Cerebellar nuclear complex (tissue), 1 donor: Measurements from ENCODE around the gene PSME1.

Source experiments
- DNase-seq, 2 experiments: peaks; one replicate each; lab custom pipeline; 2025; lab: John Stamatoyannopoulos, UW

The PSME1 gene

DNA sequence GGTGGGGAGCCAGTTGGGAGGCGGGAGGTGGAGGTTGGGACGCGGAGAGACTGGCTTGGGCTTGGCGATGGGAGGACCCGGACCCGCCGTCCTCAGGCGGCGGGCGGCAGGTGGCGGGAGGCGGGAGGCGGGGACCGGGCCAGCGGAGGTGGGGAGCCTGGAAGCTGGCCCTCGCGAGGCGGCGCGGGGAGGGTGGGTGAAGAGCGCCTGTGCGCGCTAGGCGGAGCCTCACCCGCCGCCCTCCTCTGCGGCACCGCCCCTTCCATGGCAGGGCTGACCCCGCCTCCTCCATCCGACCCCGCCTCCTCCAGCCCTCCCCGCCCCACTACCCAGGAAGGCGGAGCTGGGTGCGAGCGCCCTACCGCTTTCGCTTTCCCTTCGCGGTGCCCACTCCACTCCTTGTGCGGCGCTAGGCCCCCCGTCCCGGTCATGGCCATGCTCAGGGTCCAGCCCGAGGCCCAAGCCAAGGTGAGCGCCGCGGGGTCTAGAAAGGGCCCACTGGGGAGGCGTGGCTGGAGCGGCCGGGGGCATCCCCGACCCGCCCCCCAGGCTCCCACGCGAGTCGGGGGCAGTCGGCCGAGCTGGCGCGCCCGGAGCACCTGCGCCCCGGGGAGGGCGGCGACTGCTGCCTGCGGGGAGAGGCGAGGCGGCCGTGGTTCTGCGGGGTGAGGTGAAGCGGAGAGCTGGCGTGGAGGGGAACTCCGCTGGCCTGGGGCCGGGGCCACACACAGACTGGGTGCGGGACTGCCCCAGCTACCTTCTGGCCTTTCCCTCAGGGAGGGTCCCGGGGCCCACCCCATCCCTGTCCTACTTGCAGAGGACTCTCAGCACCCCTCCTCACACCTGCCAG is at the start of gene PSME1:
Gene PSME1, plus strand, starts transcription at position 361 of the 850 bp plus-strand sequence. Its CDS starts 69 bp downstream, at position 430.
- DNase-seq, result peak; percentile 74 to 79

DNA sequence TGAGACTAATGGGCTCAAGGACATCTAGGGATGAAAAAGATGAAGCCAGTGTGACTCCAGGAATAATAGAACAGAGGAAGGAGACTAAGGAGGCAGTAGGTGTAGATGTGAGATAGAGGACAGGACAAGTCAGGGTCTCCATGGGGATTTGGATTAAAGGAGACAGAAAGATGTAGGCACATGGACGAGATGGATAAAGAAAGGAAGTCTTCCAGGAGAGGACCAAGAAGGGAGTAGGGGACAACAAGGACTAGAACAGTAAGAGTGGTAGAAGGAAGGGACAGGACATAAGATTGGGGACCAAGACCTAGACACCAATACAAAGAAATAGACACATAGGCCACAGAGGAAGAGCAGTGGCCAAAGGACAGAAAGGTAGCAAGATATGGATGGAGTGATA is 49.0 kb upstream of the PSME1 start:
- no peak for DNase-seq

DNA sequence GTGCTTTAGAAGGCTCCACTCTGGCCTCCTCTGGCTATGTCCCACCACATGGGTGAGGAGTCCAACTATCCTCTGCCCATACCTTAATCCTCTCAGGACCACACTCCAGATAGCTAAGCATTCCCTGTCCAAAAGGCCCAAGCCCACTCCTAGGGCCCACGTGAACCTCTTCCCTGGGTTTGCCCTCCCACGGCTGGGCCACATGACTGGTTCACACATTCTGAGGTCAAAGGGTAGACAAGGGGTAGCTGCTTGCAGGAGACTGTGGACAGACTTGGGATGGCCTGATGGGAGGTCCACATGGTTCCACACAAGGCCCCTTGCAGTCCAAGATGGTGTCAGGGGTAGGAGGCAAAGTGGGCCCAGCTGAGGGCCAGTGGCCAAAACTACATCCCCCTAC is 47.9 kb upstream of the PSME1 start:
- DNase-seq, result no peak

DNA sequence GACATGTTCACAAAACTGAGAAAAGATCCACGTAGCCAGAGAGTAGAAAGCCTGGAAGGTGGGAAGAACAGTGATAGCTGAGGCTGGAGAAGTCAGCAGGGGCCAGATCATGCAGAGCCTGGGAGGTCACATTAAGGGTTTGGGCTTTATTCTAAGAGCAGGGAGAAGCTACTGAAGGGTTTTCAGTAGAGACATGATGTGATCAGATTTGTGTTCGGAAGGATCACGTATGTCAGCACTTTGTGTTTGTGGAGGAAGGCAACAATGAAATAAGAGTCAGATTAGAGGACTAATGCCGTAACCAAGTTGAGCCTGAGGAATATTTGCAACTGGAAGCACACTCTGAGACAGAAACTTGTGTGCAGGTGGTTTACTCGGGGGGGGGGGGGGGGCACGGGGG is 46.1 kb upstream of the PSME1 start:
- no peak for DNase-seq

DNA sequence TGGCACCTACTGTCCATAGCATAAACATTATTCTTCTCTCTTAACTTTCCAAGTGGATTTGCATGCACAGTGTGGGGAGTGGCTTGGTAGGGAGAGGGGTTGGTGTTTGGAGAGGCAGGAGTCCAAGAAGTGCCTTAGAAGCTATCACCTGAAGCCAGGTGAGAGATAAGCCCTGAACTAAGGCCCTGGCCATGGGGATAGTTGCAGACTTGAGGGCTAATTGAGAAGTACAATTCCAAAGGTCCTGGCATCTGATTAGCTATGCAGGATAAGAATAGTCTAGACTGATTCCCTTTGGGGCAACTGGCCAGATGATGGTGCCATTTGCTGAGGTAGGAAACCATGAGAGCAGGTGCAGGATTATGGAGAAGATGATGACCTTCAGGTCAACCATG is 43.9 kb upstream of the PSME1 start:
- DNase-seq, result no peak

DNA sequence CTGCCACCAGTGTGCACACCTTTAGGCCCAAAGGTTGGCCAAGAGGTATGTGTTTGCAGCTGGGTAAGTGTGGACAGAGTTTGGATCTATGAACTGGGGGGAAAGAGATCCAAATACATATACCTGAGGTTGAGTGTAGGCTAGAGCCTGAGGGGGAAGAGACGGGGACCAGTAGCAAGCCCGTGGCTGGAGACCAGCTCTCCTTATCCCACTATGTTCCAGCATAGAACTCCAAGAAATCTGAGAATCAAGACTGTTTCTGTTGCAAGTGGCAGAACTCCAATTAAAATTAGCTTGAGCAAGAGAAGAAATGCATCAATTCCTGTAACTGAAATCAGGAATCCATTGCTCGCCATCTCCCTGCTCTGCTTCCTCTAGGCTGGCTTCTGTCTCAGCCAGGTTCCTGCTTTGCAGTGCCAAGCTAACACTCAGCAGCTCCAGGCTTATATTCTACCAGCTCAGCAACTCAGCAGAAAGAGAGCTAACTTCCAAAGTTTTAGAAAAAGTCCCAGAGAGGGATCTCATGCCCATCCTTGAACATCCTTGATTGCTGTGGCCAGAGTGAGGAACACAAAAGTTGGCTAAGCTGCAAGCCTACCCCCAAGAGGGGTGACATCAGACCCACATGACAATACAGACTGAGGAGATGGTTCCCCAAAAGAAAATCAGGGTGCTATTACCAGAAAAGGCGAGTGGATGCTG is 43.3 kb upstream of the PSME1 start:
- DNase-seq, result no peak

DNA sequence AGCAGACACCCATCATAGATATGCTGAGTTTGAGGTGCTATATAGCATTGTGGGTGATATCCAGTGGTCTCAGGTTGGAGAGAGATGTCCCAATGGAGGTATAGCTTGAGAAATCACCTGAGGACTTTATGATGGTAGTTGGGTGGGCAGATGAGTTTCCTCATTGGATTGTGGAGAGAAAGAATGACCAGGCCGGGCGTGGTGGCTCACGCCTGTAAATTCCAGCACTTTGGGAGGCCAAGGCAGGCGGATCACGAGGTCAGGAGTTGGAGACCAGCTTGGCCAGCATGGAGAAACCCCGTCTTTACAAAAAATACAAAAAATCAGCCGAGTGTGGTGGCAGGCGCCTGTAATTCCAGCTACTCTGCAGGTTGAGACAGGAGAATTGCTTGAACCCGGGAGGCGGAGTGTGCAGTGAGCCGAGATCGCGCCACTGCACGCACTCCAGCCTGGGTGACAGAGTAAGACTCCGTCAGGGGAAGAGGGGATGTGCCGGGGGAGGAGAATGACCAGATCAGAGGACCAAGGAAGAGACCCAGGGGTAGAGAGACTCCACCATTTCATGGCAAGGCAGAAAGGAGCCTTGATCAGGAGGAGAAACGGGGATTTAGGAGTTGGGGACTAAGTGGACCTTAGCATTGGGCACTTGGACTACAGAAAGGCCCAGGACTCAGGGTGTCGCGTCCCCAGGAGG is 42.6 kb upstream of the PSME1 start:
- no peak for DNase-seq

DNA sequence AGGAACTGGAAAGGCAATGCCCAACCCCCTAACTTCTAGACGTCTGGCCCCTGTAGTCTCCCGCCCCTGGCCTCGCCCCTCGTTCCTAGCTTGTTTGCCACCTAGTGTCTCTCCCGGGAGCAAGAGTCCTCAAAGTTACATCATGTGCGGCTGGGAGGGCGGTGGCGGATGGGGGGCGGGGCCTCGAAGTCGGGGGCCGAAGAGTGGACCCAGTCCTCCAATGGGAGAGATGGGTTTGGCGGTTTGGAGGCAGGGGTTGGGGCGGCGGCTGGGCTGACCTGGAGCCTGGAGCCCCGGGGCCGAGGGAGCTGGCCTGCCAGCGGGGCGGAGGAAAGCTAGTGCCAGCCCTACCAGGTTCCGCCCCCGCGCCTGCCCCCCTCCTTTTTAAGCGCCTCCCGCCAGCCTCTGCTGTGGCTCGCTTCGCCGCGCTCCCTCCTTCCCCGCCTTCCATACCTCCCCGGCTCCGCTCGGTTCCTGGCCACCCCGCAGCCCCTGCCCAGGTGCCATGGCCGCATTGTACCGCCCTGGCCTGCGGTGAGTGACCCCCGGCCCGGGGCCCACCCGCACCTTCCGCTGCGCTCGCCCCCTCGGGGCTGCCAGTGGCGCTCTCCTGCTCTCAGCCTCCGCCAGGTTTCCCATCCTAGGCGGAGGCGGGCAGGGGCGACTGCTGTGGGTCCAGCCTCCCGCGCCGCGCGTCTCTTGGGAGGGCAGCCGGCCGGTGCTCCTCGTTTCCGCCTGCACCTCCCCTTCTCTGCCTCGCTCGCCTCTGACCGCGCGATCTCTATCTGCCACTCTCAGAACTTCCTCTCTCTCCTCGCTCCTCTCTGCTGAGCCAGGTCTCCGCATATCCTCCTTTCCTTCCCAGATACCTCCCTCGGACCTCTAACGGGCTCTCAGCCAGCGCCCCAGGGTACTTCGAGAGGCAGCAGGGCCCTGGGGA is 41.8 kb upstream of the PSME1 start, which contains the start of gene PCK2:
Gene PCK2, plus strand, starts transcription at position 411 of the 940 bp plus-strand sequence. Its CDS starts 95 bp downstream, at position 506.
- DNase-seq, result peak in 1 of 2 experiments; percentile 48

DNA sequence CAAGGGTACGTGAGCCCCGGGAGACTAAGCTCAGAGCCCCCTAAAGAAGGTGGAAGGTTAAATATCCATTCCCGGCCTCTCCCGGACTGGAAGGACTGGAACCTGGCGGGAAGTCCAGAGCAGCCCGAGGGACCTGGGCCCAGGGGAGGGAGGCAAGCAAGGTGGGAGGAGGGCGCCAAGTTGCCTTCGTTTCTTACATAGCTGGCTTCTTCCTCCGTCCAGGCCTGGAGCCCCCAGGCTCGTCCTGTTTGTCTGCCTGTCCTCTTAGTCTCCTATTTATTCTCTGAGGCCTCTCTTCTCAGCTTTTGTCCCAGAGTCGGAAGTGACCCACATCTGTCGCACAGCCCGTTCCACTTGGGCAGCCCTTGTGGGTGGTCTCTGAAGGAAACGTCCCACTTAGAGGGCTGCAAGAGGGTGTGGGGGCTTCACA is 41.1 kb upstream of the PSME1 start:
- DNase-seq, result no peak

DNA sequence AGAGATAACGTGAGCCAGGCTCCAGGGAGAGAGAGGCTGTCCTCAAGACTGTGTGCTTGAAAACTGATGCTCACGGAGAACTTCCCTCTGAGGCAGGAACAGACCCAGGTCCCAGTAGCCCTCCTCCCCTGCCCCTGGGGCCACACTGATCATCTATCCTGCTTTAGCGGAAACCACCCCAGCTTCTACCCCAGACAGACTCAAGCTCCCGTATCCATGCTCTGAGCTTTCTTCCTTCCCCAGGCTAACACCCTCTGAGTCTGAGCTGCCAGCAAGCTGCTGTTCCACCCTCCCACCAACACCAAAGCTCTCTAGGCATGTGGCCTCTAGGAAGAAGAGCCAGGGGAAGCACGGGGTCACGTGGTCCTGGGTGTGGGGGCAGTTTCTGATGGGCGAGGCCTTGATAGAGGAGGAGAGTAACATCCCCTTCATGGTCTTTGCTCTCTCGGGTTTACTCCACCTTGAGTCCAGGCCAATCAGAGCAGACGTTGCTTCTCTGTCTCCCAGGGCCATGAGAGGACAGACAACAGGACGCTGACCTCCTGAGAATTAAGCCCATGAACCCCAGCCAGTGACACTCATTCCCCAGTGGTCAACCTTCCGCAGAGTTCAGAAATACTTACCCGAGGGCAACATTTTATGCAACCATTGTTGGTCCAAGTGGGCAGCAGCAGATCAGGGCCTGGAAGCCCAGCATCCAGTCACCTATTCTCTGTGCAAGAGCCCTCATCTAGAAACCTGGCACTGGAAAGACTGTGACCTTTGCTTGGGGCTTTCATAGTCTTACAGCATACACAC is 40.5 kb upstream of the PSME1 start:
- no peak for DNase-seq

DNA sequence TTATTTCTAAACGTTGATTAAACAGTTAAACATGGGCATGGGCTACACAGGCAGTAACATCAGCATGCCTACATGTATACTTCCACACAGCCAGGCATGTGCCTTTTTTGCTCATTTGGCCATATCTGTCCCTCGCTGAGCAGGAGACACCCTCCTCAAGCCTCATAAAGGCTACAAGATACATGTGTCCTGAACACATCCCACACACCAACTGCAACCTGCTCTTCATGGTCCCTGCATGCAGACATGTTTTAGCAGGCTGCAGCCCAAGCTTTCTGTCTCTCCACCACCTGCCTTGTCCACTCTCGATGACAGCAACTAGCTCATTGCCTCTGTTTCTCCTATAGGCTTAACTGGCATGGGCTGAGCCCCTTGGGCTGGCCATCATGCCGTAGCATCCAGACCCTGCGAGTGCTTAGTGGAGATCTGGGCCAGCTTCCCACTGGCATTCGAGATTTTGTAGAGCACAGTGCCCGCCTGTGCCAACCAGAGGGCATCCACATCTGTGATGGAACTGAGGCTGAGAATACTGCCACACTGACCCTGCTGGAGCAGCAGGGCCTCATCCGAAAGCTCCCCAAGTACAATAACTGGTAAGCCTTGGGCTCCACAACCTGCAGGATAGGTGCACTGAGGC is 39.3 kb upstream of the PSME1 start:
- DNase-seq, result no peak

DNA sequence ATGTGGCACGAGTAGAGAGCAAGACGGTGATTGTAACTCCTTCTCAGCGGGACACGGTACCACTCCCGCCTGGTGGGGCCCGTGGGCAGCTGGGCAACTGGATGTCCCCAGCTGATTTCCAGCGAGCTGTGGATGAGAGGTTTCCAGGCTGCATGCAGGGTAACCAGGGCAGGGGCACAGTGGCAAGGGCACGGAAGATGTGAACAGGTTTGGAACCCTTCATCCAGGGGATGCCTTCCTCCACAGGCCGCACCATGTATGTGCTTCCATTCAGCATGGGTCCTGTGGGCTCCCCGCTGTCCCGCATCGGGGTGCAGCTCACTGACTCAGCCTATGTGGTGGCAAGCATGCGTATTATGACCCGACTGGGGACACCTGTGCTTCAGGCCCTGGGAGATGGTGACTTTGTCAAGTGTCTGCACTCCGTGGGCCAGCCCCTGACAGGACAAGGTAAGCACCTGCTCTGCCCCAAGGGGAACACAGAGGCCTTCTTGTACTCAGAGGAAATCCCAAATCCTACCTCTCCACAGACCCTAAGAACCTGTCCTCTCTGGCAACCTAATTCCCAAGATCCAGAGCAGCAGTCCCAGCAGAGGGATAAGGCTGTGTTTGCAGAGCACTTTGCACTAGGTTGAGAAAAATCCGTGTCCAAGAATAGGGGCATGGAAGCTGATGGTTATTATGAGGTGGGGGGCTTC is 37.6 kb upstream of the PSME1 start:
- no peak for DNase-seq

DNA sequence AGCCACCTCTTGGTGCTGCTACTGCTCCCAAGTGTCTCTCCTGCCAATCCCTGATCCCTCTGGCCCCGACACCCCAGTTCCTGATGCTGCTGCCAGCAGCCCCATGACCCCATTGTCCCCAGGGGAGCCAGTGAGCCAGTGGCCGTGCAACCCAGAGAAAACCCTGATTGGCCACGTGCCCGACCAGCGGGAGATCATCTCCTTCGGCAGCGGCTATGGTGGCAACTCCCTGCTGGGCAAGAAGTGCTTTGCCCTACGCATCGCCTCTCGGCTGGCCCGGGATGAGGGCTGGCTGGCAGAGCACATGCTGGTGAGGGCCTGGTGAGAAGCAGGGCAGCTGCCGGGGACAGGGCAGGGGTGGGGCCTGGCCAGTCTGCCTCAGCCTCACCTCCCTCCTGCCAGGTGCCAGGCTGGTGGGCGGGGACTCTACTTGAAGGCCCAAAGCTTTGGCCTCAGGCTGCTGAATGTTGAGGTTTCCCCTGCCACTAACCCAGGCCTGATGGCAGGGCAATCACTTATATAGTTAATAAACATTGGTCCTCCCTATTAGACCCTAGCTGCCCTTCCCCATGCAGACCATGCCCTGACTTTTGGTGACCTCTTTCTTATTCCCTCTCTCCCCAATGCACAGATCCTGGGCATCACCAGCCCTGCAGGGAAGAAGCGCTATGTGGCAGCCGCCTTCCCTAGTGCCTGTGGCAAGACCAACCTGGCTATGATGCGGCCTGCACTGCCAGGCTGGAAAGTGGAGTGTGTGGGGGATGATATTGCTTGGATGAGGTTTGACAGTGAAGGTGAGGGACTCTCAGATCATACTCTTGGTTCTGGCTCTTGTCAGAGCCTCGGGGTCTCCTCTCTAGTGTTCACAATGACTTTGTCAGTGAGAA is 36.8 kb upstream of the PSME1 start:
- DNase-seq, result no peak

DNA sequence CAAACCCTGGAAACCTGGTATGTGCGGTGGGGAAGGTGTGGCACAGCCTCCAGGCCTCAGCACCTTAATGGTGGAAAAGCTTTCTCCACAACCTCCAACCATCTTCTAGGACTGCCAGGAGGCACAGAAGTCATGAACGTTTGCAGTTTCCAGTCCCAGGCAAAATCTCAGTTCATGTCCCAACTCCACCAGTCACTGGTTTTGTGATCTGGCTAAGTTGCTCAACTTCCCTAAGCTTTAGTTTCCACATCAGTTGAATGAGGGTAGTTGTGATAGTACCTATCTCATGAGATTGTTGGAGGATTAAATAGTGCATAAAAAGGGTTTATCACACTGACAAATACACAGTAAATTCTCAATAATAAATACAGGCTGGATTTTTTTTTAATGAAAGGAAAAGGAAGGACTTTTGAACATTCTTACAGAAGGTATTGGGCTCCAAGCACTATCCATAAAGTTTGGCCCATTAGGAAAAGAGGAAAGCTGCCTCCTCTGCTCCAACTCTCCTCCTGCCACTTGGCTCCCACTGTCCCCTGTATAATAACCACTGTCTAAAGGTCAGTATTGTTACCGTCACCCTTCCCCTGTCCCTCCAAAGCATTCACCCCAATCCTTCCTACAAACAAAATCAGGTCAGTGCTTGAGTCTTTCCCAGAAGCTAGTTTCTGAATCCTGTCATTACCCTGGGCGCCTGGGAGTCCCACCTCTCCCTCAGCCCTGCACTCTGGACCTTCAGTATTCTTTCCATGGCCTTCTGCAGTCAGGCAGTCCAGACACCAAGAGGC is 35.6 kb upstream of the PSME1 start:
- DNase-seq, result no peak

DNA sequence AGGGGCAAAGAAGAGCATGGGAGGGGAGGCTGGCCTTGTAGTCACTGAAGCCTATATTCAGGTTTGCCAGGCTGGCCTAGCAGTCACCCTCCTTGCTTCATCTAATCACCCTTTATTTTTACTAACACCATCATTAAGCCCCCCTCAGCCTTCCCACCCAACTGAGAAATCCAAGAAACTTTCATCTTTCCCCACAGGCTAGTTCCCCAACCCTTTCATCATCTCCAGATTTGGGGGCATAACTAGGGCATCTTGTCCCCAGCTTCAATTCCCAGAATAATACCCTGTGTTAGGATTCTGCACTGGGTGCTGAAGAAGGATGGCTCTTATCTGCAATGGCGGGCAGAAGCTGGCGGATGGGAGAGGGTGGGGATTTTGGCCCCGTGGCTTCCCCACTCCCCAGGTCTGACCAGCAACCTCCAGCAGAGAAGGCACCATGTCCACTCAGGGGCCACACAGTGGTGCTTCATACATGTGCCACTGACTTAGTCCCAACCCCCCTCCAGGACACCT is 35.0 kb upstream of the PSME1 start:
- DNase-seq, result no peak

DNA sequence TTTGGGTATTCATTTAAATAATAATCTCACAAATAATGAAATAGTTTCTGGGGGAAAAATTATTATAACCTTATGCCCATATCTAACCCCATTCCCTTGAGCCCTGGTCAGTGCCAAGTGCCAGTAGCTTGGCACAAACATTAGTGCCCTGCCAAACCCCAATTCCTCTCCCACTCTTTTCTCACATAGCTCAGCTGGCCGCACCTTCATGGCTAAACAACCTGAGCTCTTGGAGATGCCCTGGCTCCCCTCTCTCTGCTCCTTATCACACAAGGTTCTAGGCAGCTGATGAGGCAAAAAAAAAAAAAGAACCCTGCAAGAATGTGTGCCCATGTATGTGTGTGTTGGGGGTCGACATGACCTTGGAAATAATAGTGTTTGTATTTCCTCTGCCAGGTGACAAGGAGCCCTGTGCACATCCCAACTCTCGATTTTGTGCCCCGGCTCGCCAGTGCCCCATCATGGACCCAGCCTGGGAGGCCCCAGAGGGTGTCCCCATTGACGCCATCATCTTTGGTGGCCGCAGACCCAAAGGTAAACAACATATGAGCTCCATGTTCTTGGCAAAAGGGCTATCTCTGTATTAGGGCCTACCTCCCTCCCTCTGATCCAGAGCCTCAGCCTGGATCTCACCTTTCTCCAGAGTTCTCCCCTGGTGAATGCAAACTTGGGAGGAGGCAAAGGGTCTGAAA is 33.5 kb upstream of the PSME1 start:
- no peak for DNase-seq

DNA sequence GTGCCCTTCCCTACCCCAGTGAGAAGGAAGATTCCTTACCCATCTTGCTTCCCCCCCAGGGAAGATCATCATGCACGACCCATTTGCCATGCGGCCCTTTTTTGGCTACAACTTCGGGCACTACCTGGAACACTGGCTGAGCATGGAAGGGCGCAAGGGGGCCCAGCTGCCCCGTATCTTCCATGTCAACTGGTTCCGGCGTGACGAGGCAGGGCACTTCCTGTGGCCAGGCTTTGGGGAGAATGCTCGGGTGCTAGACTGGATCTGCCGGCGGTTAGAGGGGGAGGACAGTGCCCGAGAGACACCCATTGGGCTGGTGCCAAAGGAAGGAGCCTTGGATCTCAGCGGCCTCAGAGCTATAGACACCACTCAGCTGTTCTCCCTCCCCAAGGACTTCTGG is 32.5 kb upstream of the PSME1 start:
- DNase-seq, result no peak
